Measurements from ENCODE around the gene RAB11FIP3.

The RAB11FIP3 gene

DNA sequence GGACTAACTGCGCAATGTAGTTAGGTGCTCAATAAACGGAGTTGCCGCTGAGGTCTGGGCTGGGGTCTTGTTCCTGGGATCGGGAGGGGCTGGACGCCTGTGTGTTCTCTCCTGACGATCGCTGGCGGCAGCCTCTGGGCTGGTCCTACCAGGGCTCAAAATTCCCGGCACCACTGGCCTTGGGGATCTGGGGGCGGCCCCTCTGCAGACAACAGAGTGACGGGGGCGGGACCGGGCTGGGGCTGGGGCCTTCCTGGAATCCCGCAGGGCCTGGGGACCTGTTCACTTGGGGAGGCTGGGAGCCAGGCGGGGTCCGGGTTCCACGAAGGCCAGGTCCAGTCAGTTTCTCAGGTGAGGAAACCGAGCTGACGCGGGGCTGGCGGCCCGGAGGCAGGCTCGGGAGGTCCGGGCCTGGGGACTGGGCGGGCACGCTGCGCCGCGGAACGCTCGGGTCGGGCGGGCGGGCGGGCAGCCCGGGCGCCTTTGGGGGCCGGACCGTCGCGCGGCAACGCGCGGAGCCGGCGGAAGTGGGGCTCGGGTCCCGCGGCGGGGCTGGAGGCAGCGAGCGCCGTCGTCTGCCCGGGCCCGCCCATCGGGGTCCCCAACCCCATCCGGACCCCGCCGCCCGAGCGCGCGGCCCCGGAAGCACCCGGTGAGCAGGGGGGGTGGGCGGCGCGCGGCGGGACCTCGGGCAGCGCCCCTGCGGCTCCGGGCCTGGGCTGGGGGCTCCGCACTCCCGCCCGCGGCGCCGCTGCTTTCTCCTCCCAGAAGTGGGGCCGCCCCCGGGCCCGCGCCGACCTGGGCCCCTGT lies 144.2 kb downstream of the RAB11FIP3 start, which contains the start of gene PIGQ:
Gene PIGQ (plus strand): TSS at position 524 of the 810 bp plus-strand sequence. CDS start 4,107 bp downstream, outside the sequence.
- DNase-seq, result peak; percentile 64
